GM06990 (cell line): ENCODE measurements around the gene SSU72.

Experiments used
- DNase-seq: peaks from one replicate; pipeline ENCODE4 v3.0.0-alpha.2; 2011; ENCODE audit not compliant: insufficient read length; ENCODE audit errors: extremely low read depth
- H3K27me3 ChIP-seq: replicated peaks from 2 replicates; pipeline ENCODE4 v1.6.0; 2011; ENCODE audit warnings: low read length; ENCODE audit not compliant: control insufficient read depth, insufficient read depth
- H3K36me3 ChIP-seq: 2 replicates; pipeline ENCODE4 v1.5.1; 2011; ENCODE audit warnings: low read length; ENCODE audit not compliant: control insufficient read depth, insufficient read depth
- H3K4me3 ChIP-seq: replicated peaks from 2 replicates; pipeline ENCODE4 v1.5.1; 2011; ENCODE audit warnings: low read depth, mild to moderate bottlenecking, control low read depth, low read length
- CTCF ChIP-seq: IDR thresholded peaks from 2 replicates; pipeline ENCODE4 v1.5.1; 2011; ENCODE audit warnings: low read length, control low read depth, mild to moderate bottlenecking, inconsistent platforms; ENCODE audit not compliant: insufficient read depth, poor library complexity, severe bottlenecking

The SSU72 gene

DNA sequence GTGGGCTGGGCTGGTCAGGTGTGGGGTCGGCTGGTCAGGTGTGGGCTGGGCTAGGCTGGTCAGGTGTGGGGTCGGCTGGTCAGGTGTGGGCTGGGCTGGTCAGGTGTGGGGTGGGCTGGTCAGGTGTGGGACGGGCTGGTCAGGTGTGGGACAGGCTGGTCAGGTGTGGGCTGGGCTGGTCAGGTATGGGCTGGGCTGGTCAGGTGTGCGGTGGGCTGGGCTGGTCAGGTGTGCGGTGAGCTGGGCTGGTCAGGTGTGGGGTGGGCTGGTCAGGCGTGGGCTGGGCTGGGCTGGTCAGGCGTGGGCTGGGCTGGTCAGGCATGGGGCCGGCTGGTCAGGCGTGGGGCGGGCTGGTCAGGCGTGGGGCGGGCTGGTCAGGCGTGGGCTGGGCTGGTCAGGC is 31.6 kb upstream of the SSU72 start:
- Histone ChIP-seq H3K36me3 (no peaks in the 10 kb centered on the region), H3K27me3 (no peaks in the 10 kb centered on the region), H3K4me3 (no peak overlapping the region)
- TF ChIP-seq CTCF = no peak
- no peak for DNase-seq

DNA sequence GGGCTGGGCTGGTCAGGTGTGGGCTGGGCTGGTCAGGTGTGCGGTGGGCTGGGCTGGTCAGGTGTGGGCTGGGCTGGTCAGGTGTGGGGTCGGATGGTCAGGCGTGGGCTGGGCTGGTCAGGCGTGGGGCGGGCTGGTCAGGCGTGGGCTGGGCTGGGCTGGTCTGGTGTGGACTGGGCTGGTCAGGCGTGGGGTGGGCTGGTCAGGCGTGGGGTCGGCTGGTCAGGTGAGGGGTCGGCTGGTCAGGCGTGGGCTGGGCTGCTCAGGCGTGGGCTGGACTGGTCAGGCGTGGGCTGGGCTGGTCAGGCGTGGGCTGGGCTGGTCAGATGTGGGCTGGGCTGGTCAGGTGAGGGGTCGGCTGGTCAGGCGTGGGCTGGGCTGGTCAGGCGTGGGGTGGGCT is 31.1 kb upstream of the SSU72 start:
- DNase-seq = no peak
- H3K27me3 ChIP-seq = no peaks in the 10 kb centered on the region
- H3K4me3 ChIP-seq = no peak overlapping the region
- no peak for TF ChIP-seq CTCF
- H3K36me3 ChIP-seq = no peaks in the 10 kb centered on the region

DNA sequence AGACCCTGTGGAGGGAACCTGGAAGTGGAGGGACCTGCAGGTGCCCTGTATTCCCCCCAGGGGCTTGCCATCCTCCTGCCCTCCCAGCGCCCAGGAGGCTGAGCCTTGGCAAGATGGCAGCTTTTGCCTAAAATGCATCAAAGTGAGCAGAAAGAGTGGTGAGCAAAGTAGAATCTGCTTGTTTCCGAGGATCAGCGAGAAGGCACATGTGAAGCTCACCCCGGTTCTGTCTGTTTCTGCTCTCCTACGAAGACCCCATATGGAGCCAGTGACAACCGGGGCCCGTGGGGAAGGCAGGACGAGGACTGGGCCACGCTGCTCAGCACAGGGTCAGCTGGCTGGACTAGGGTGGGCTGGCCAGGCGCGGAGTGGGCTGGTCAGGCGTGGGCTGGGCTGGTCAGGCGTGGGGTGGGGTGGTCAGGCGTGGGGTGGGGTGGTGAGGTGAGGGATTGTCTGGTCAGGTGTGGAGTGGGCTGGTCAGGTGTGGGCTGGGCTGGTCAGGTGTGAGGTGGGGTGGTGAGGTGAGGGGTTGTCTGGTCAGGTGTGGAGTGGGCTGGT is 30.4 kb upstream of the SSU72 start:
- DNase-seq = no peak
- H3K27me3 ChIP-seq = no peaks in the 10 kb centered on the region
- no peaks in the 10 kb centered on the region for H3K36me3 ChIP-seq
- no peak overlapping the region for H3K4me3 ChIP-seq
- TF ChIP-seq CTCF = no peak

- no peaks in the 10 kb centered on the region for H3K36me3 ChIP-seq
- no peak for TF ChIP-seq CTCF
- H3K27me3 ChIP-seq = no peaks in the 10 kb centered on the region
- no peak overlapping the region for H3K4me3 ChIP-seq
- DNase-seq = no peak
Measured at GRCh38 chr1:1604374-1605033, 29.8 kb upstream of the SSU72 start.

DNA sequence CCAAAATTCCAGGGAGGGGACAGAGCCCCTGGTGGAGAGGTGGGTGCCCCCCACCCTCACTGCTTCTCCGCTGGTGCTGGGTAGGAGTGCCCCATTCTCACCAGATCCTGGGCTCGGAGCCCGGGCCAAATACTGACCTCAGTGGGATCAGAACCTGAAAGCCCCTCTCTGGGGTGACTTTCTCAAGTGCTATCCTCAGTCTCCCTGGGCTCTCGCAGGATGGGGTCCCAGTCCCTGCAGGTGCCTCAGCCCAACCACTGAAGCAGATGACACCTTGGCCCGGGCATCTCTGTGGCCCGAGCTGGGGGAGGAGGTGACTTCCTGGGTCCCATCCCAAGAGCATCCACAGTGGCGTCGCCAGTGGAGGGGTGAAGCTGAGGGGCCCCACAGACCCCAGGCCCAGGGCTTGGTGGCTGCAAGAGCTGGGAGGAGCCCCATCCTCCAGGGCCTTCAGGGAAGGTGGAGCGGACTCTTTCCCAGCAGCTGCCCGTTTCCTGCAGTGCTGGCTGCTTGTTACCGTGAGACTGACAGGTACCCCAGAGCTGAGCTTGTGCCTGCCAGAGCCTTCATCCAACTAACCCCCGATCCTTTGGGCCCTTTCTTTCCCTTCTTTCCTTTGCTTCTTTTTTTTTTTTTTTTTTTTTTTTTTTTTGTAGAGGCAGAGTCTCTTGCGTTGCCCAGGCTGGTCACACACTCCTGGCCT is 29.2 kb upstream of the SSU72 start:
- no peak overlapping the region for H3K4me3 ChIP-seq
- H3K36me3 ChIP-seq = no peaks in the 10 kb centered on the region
- TF ChIP-seq CTCF = no peak
- no peaks in the 10 kb centered on the region for H3K27me3 ChIP-seq
- no peak for DNase-seq
